Embryonic facial prominence (tissue), 1 donor: ENCODE data around the gene GPRIN1.

Experiments used
- DNase-seq: peaks from one replicate; pipeline ENCODE4 v3.0.0-alpha.2; 2016; ENCODE audit errors: extremely low spot score

Gene GPRIN1

DNA sequence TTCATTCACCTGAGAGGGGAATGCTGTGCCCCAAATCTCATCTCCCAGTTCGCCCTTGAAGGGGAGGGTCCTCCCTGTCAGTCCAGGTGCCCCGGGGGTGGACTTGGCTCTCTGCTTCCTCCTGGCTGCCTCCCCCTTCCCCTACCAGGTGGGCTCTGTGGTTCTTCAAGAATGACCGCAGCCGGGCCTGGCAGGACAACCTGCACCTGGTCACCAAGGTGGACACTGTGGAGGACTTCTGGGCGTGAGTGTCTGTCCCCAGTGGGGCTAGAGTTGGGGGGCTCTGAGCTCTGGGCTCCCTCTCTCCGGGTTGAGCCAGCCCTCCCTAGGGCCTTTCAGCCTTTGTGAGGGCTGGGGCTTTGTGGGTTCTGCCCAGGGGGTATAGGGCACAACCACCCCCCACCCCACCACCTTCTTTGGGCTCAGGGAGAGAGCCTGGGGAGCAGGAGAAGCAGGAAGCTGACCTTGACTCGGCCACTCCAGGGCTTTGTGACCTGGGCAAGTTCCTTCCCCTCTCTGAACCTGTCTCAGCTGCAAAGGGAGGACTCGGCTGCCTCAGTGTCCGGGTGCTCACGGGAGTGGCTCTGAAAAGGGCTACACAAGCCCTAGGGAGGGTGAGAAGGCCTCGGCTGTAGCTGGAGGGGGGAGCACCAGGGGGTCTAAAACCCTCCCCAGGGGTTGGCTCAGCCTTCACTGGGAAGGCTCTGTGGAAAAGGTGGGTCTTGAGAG is 33.7 kb upstream of the GPRIN1 start:
- no peak for DNase-seq

DNA sequence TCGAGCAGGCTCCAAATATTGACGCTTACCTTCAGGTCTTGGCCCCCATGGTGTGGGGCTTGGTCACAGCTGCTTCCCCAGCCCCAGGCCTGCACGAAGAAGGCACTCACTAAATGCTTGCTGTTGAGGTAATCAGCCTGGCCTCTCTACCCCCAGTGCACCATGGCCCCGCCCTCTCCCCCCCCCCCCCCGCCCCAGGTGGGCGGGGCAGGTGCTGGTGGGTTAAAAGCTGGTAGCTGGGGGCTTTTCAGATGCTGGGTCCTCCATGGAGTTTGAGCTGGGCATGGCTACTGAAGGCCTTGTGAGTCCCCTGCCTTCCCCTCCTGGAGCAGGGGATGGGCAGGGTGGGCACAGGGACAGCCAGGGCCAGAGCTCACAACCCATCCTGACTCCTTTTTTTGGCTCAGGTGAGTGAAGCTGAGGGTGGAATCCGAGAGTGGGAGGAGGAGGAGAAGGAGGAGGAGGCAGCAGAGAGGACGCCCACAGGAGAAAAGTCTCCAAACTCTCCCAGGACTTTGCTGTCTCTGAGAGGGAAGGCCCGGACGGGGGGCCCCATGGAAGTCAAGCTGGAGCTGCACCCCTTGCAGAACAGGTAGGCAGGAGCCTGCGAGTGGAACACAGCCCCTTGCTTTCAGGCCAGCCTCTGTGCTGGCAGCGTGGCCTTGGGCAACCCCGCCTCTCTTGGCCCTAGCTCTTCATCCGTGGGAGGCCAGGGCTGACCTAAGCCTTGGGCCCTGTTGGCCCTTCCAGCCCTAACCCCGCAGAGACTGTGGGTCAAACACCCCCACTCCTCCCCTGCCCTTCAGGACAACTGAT is 32.9 kb upstream of the GPRIN1 start:
- DNase-seq: no peak

DNA sequence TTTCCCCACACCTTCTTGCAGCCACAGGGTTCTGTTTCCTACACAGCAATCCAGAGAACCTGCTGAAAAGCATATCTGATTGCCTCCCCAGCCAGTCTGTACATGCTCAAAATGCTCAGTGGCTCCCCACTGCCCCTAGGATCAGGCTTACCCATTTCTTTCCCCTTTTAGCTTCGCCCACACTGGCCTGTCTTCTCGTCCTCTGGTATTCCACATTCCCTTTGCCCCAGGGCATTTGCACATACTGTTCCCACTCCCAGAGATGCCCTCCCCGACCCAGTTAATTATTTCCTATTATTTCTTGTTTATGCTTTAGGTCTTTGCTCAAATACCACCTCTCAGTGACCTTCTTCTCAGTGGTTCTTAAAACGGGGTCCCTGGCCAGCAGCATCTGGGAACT is 30.7 kb upstream of the GPRIN1 start:
- DNase-seq: no peak

DNA sequence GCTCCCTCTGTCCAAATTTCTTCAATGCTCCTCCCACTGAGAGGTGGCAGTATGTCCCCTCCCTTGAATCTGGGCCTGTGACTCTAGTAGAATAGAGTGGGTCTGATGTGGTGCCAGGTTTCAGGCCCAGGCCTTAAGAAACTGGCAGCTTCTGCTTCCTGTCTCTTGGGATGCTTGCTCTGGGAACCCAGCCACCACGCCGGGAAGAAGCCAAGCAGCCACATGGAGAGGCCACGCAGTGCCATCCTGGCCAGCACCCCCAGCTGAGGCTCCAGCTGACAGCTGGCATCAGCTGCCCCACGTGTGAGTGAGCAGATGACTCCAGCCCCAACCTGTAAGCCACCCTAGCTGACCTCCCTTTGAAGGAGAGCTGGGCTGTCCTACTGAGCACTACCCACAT is 30.0 kb upstream of the GPRIN1 start:
- no peak for DNase-seq

DNA sequence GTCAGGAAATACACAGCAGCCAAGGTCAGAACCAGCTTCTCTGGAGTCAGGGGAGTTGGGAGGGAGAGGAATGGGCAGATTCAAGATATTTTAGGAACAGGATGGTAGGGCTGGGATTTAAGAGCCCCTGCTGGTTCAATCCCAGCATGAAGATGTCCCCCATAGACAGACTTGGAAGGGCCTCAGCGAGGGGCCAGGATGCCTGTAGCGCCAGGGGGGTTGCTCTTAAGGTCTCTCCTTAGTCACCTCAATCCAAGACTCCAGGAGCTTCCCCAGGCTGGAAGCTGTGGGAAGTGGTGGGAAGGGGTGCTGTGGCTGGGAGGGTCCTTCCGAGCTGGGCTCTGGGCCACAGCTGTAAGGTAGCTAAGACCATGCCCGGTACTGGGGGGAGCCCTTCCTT is 29.3 kb upstream of the GPRIN1 start:
- DNase-seq: no peak

DNA sequence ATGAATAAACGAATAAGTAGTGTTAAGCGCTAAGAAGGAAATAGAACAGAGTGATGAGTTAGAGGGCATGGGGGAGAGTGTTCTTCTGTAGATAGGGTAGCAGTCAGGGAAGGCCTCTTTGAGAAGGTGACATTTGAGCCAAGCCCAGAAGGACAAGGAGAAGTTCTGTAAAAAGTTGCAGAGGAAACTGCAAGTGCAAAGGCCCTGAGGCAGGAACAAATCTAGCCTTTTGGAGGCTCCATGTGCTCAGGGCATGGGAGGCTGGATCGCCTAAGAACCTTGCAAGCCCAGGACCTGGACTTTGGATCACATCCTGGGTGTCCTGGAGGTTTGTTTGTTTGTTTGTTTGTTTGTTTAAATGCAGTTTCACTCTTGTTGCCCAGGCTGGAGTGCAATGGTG is 28.5 kb upstream of the GPRIN1 start:
- no peak for DNase-seq

DNA sequence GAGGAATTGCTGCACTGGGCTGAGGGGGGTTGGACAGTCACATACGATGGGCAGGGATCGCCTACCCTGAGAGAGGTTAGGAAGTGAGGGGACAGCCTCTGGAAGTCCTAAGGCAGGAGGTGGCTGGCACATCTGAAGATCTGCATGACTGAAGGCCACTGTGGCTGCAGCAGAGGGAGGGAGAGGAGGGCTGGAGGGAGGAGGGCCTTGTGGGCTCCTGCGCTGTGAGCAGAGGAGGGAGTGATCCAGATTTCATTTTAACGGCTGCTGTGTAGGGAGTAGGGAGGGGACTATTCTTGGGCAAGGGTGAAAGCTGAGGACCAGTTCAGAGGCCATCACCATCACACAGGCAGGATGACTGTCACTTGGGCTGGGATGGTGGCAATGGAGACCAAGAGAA is 27.6 kb upstream of the GPRIN1 start:
- DNase-seq: no peak

DNA sequence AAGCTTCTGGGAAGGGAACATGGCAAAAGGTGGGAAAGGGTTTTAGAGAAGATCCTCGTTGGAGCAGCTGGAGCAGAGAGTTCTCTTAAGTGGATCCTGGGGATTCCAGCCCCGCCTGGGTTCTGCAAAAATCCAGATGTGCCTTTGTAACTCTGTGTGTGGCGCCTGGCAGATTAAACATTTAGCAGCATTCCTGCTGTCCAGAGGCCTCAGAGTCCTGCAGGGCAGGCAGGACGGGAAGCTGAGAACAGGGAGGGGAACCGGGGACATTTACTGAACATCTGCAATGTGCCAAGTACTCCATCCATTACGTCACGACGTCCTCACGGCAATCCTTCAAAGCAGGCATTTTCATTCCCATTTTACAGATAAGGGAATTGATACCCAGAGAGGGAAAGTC is 26.5 kb upstream of the GPRIN1 start:
- no peak for DNase-seq

DNA sequence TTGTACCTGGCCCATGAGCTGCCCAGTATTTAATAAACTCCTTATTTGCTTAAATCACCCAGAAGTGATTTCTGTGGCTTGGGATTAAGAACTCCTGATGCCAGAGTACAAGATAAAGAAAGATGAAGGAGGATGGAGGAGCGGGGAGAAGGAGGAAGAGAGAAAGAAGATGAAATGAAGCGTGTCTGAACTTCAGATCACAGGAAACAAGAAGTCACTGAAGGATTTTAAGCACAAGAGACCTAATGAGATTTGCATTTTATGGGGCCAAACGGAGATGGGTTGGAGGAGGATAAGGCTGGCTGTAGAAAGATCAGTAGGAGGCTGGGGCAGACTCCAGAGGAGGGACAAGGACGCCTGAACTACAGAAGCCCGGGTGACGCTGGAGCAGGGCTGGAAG is 23.6 kb upstream of the GPRIN1 start:
- DNase-seq: no peak

DNA sequence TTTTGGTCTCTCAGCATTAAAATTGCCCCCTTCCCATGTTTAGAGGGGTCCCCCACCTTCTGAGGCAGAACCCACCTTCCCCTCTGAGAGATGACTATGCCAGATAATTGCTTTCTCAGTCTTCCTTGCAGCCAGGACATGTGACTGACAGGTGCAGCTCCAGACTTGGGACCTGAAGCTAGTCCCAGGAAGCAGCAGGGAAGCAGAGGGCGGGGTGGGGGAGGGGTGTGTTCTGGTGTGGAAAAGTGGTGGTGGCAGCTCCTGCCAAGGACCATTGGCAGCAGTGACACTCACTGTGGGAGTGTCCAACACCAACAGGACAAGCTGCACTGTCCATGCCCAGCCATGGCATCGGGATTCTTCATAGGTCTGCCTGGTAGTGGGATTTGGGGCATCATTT is 22.8 kb upstream of the GPRIN1 start:
- no peak for DNase-seq

DNA sequence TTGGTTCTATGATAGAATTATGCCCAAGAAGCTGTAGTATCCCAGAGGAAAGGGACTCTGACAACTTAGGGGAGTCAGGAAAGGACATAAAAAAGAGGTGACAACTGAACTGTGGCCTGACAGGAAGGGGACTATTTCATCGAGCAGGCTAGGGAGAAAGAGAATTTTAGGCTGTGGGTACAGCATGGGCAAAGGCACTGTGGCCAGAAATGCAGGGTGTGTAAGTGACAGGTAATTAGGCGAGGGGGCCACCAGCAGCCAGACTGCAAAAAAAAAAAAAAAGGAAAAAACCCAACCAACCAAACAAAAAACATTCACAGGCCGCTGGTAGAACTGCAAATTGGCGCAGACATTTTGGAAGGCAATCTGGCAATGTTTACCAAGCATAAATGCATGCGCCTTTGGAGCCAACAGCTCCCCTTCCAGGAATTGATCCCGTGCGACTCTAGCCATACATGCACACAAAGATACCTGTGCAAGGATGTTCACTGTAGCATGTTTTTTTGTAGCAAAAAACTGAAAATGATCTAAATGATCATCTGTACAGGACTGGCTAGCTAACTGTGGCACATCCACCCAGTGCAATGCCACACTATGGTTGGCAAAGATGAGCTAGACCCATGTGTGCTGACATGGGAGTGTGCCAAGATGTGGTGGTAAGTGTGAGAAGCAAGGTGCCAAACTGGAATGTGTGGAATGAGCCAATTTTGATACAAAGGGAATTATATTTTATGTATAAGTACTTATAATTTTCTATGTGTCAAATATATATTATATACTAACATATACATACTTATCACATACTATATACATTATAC is 21.6 kb upstream of the GPRIN1 start:
- DNase-seq: no peak

DNA sequence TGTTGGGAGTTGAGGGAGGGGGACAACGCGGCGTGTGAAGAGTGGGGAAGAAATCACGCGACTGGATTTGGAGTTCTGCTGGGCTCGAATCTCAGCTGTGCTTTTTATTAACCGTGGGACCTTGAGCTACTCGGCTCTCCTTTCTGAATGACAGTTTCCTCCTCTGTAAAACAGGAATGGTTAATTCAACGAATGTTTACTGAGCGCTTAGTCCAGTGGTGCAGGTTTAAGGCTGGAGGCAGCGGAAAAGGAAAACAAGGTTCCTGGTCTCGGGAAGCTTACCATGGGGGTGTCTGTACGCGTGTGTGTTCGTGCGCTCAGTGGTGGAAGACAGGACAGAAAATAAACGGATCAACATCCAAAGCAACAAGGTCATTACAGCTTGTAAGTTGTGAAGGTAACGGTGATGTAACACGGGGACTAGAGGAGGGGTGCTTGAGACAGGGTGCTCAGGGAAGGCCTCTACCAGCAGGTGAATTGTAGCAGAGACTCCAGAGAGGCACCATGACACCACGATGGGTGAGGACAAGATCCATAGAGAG is 20.8 kb upstream of the GPRIN1 start:
- DNase-seq: no peak

DNA sequence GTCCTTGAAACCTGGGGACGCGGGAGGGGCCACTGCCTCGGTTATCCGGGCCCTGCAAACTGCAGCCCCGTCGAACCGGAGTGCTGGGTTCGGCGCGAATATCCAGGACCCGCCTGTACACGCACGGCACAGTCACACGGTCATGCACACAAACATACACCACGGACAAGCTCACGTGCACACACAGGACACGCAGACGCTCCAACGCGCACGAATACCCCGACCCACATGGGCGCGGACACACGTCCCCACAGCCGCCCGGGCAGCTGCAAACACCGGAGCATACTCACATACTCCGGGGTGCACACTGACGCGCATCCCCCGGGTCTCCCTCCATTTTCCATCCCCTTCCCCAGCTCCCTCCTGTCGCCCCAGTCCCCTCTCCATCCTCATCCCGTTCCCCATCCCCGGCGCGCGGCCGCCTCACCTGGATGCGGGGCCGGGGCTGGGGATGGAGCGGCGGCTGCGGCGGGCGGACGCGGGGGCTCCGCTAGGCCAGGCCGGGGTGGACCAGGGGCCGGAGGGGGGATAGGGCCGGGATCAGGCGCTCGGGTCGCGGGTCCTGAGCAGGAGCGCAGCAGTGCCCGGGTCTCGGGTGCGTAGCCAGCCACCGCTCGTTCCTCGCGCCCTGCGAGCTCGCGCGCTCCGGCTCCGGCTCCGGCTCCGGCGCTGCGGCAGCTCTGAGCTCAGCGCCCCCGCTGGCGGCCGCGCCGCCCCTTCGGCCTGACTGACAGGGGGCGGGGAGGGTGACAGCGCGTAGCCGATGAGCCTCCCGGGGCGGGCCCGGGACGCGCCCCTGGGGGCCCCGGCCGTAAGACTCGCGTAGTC is 20.1 kb upstream of the GPRIN1 start, which contains the start of the genes EIF4E1B and SNCB:
Gene EIF4E1B (plus strand): TSS at position 823 of the 828 bp plus-strand sequence. CDS start 12,113 bp downstream, outside the sequence.
Gene SNCB (minus strand): TSS at position 682 of the 828 bp plus-strand sequence. CDS start 880 bp downstream, outside the sequence.
- DNase-seq: no peak

DNA sequence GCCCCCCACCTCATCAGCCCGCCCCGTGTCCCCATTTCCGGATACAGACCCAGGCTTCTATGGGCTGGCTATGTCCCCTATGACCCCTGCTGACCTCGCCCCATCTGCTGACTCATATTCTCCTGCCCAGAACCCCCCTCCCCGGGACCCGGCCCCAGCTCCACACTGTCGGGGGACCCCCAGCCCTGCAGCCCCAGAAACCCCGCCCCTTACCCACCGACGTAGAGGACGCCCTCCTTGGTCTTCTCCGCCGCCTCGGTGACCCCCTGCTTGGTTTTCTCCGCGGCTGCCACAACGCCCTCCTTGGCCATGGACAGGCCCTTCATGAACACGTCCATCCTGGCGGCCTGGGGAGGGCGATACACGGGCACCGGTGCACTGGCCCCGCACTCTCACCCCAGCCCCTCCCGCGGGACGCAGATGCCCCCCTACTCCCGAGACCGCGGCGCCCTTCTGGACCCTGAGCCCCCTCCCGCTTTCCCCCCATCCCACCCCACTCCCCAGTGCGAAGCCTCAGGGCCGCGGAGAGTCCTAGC is 19.4 kb upstream of the GPRIN1 start:
- DNase-seq: no peak

DNA sequence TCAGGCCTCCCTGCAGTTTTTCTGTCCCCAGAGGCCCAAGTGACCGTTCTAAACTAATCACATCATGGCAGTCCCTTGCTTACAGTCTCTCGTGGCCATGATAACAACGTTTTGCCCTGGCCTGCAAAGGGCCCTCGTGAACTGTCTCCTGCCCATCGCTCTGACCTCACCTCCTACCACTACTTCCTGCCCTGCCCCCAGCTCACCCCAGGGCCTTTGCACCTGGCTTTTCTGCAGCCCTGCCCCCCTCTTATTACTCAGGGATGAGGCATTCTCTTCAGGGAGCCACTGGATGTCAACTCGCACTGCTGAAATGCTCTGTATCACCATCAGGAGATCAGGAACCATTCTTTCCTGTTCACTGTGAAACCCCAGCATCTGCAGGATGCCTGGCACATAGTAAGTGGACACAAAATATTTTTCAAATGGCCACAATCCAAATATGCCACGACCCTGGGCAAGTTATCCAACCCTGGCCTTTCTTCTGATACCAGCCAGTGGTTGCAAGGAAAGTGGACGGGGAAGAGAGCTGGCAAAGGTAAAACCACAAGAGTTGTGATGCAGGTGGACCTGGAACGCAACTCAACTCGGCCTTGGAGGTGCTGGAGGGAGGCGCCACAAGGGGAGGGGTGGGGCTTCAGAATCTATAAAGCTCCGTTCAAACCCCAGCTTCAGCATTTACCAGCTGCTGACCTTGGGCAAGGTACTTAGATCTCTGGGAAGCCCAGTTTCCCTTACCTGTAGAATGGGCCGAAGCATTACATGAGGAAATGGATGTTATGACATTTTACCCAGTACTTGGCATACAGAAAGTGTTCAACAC is 18.7 kb upstream of the GPRIN1 start:
- DNase-seq: no peak

DNA sequence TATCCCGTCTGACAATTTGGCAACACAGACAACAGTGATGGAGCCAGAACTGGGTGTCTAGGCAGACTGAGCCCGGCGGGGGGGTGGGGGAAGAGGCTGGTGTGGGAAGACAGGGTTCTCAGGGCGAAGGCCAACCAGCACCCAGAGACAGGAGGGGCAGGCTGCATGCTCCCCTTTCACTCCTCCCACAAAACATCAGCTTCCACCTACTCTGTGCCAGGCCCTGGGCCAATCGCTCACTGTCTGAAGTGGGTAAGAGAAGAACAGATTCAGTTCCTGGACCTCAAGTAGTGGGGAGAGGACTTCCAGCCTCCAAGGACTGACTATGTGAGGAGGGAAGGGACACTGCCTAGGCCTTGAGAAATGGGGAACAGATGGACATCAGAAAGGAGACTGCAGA is 17.6 kb upstream of the GPRIN1 start:
- DNase-seq: no peak

DNA sequence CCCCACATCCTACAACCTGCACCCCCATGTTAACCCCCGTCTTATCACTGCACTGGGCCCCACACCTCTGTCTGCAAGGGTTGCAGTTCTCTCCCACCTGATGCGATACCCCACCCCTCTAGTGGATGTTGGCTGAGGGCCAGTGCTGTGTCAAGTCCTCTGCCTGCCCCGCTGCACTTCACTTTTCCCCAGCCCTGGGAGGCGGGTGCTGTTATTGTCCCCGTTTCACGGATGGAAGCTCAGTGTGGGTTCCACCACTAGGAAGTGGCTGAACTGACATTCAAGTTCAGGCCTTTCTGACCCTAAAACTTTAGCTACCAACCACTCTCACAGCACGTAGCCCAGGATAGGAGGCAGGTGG is 16.9 kb upstream of the GPRIN1 start:
- no peak for DNase-seq

DNA sequence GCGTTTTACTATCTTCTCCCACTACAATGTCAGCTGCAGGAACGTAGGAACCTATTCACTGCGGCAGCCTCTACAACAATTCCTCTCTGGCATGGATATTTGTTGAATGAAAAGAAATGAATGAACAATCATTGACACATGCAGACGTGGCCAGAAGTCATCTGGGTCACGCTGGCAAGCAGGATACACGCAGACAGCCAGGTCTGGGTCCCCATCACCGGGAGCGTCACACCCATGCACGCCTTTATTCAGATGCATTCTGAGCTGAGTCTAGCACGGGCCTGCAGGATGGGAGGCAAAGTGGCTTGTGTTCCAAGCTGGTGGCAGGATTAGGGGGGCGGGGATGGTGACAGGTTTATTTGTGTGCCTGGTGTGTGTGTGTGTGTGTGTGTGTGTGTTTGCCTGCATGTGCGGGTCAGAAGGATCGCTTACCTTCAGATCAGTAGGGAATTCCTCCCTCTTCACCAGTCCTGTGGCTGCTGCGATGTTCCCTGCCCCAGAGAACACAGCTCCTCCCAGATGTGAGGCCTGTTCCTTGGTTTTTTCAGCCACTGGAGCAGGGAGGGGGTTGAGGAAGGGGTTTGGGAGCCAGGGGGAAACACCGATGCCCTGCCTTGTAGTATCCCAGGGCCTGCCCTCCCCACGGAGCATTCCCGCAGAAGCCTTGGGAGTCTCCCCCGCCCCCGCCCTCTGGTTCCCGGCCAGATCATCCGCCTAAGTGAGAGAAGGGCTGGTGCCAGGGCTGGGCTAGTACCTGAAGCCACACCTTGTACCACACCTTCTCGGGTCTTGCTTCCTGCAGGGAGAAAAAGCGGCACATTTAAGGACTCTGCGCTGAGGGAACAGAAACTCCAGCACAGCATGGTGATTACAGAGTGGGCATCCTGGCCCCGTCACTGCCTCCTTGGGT is 16.3 kb upstream of the GPRIN1 start:
- DNase-seq: no peak

DNA sequence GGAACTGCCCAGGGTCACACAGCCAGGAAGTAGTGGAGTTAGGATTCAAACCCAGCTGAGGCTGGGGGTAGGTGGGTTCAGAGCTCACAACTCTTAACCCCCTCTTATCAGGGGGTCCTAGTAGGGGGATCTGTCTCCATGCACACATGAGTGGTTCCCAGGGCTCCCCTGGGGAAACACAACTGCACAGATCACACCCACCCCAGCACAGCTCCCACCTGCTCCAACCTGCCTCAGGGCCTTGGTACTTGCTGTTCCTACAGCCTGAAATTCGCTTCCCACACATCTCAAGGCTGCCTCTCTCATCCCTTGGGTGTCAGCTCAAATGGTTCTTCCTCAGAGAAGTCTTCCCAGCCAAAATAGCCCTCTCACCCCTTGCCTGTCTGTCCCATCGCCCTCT is 15.6 kb upstream of the GPRIN1 start:
- no peak for DNase-seq
